Stimulated activated CD4-positive, alpha-beta T cell treated with anti-CD3 and anti-CD28 coated beads, TNF-alpha, amount 100 ng/mL, for 24 hours (primary cell): ENCODE data around the gene PTPRN2.

Source experiments
- DNase-seq, 3 experiments: peaks; one replicate each; pipeline ENCODE4 v3.0.0-alpha.2; 2020; ENCODE audit warnings: low read depth in 3 of 3

Gene PTPRN2

GRCh38 chr7:157620616-157621015 lies 967.0 kb downstream of the PTPRN2 start:
- no peak for DNase-seq

GRCh38 chr7:157619753-157620525 lies 967.7 kb downstream of the PTPRN2 start:
- no peak for DNase-seq

- no peak for DNase-seq
Observed at GRCh38 chr7:157618823-157619606, 968.6 kb downstream of the PTPRN2 start.

GRCh38 chr7:157618091-157618726 lies 969.4 kb downstream of the PTPRN2 start:
- no peak for DNase-seq

GRCh38 chr7:157617401-157617800 lies 970.2 kb downstream of the PTPRN2 start:
- DNase-seq, result no peak

GRCh38 chr7:157616931-157617330 lies 970.7 kb downstream of the PTPRN2 start:
- DNase-seq, result no peak

- DNase-seq, result no peak
Observed at GRCh38 chr7:157616426-157616825, 971.2 kb downstream of the PTPRN2 start.

- no peak for DNase-seq
Observed at GRCh38 chr7:157615852-157616251, 971.8 kb downstream of the PTPRN2 start.

- DNase-seq, result no peak
Observed at GRCh38 chr7:157615101-157615817, 972.4 kb downstream of the PTPRN2 start.

GRCh38 chr7:157614457-157615020 lies 973.1 kb downstream of the PTPRN2 start:
- no peak for DNase-seq

GRCh38 chr7:157613575-157614322 lies 973.9 kb downstream of the PTPRN2 start:
- DNase-seq, result no peak

GRCh38 chr7:157612664-157613561 lies 974.7 kb downstream of the PTPRN2 start:
- peak; percentile 24 to 59 (median 25) for DNase-seq

GRCh38 chr7:157612009-157612663 lies 975.5 kb downstream of the PTPRN2 start:
- DNase-seq, result no peak

GRCh38 chr7:157611341-157611740 lies 976.3 kb downstream of the PTPRN2 start:
- no peak for DNase-seq

GRCh38 chr7:157610671-157611295 lies 976.8 kb downstream of the PTPRN2 start:
- no peak for DNase-seq

GRCh38 chr7:157609932-157610640 lies 977.5 kb downstream of the PTPRN2 start:
- no peak for DNase-seq

- no peak for DNase-seq
Observed at GRCh38 chr7:157609516-157609915, 978.1 kb downstream of the PTPRN2 start.

- DNase-seq, result no peak
Observed at GRCh38 chr7:157607218-157607617, 980.4 kb downstream of the PTPRN2 start.
